Esophagus muscularis mucosa (tissue), 4 donors: ENCODE data around the gene THG1L. TPM values are rescaled to one million over a fixed set of nuclear protein-coding genes. Genes with fewer than 3 reads are reported as not detected.
"Not testable (repeated sequence)": the region's sequence is repeated elsewhere in the genome, so short reads cannot be mapped to it uniquely, and the experiment has no call there.

Experiments
- DNase-seq: peaks from one replicate; pipeline ENCODE4 v3.0.0-alpha.2; 2017; ENCODE audit errors: extremely low spot score
- H3K27ac ChIP-seq, 4 donors: fragments of 200-600 bp; sonication (generic); replicated peaks in 1 of 4; 1 replicate in 3 of 4; 2 replicates in 1 of 4; pipeline ENCODE4 v1.5.1; 2016 to 2019; ENCODE audit warnings: mild to moderate bottlenecking in 1 of 4
- H3K27me3 ChIP-seq, 4 donors: fragments of 200-600 bp; sonication (generic); one replicate each; pipeline versions ENCODE4 v1.5.1 to v1.6.0; 2016 to 2019
- H3K36me3 ChIP-seq, 4 donors: fragments of 200-600 bp; sonication (generic); one replicate each; pipeline ENCODE4 v1.5.1; 2016 to 2019
- H3K4me1 ChIP-seq, 4 donors: fragments of 200-600 bp; sonication (generic); one replicate each; pipeline ENCODE4 v1.5.1; 2016 to 2019
- H3K4me3 ChIP-seq, 4 donors: fragments of 200-600 bp; sonication (generic); 1 replicate in 2 of 4; 2 replicates in 2 of 4; pipeline ENCODE4 v1.5.1; 2016 to 2019; ENCODE audit warnings: mild to moderate bottlenecking in 4 of 4, moderate library complexity in 1 of 4
- H3K9me3 ChIP-seq, 4 donors: fragments of 200-600 bp; sonication (generic); 1 replicate in 3 of 4; 2 replicates in 1 of 4; pipeline ENCODE4 v1.5.1; 2016 to 2019
- EP300 ChIP-seq: sonication (generic); formaldehyde crosslinking; IDR thresholded peaks from one replicate; pipeline ENCODE4 v1.6.1; 2017; ENCODE audit warnings: antibody characterized with exemption
- POLR2A ChIP-seq: fragments of 450-650 bp; IDR thresholded peaks from one replicate; pipeline ENCODE4 v1.6.1; 2017; ENCODE audit warnings: antibody characterized with exemption, moderate library complexity, mild to moderate bottlenecking, low read depth
- POLR2AphosphoS5 ChIP-seq, 2 donors: sonication (generic); formaldehyde crosslinking; IDR thresholded peaks; one replicate each; pipeline ENCODE4 v1.6.1; 2017; ENCODE audit warnings: antibody characterized with exemption in 2 of 2
- WGBS: methylation state at CpG from one replicate; pipeline ENCODE4 v1.1.5; 2018; 5-methylcytosine and 5-hydroxymethylcytosine counted together
- intact Hi-C: fragments of 100-400 bp; cut with DNase I; formaldehyde crosslinking; loops from one replicate; pipeline ENCODE4 v1.15.1; 2023
- total RNA-seq, 4 donors: library from RNA; depleted of rRNA; stranded (reverse); fragments of >200 nt; gene quantifications; one replicate each; pipeline versions ENCODE4 v1.1.0 to v1.2.1, GENCODE V29; 2016
- TF ChIP-seq, protein P1 (sequence below), 3 experiments: fragments of 200-600 bp in 2 of 3; fragments of 450-650 bp in 1 of 3; sonication (generic) in 2 of 3; IDR thresholded peaks; one replicate each; pipeline ENCODE4 v1.5.1; 2017 to 2019; ENCODE audit warnings: antibody characterized with exemption in 3 of 3, mild to moderate bottlenecking in 2 of 3, moderate library complexity in 1 of 3

The THG1L gene
- total RNA-seq, result 10 to 100 TPM; 14.1 to 22.7 (median 20.7) TPM

DNA sequence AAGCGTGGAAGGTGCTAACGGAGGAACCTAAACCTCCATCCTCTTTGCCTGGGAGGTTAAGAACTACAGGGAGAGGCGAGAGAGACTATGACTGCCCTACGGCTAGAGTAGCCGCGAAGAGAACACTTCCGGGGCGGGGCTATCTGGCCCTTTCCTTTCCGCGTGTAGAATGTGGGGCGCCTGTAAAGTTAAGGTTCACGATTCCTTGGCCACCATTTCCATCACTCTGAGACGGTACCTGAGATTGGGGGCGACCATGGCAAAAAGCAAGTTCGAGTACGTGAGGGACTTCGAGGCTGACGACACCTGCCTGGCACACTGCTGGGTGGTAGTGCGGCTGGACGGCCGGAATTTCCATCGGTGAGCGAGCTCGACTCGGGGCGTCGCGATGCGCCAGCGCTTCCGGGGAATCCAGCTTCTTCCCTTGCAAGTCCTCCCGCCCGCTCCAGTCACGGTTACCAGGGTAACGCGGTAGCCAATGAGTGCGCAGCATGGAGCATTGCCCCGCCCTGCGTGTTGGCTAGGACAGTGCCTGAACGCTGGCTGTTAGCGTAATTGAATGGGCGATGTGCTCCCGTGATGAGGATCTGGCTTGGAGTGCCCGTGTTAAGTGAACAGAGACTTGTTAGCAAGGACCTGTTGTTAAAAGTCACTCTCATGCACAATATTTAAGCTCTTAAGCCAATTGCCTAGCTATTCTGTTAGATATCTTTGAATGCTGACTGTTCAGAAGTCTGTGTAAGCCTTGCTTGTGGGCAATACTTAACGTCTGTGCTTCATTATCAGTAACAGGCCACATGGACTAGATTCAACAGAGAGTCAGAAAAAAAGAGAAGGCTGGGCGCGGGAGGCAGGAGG, at the start of gene THG1L:
TSS of gene THG1L (plus strand) at position 149 of the 858 bp plus-strand sequence. CDS start at position 170, 21 bp downstream.
- intact Hi-C loops, result no loop called here
- no peaks in the 10 kb centered on the region for H3K27me3 ChIP-seq
- H3K4me1 ChIP-seq, result peaks cover 8 to 9% (median 9%) of the 10 kb centered on the region in 4 donors
- WGBS, result 4% methylated on average over 18 of the region's 47 CpGs
- no peaks in the 10 kb centered on the region for H3K9me3 ChIP-seq
- H3K4me3 ChIP-seq, result peak within 1 kb of the TSS; percentile 64 to 86 (median 74)
- H3K36me3 ChIP-seq, result peaks cover 17 to 39% (median 29%) of the 10 kb centered on the region in 4 donors
- peak; percentile 100 for DNase-seq
- peak within 1 kb of the TSS; percentile 91 to 94 (median 93) for H3K27ac ChIP-seq
- TF ChIP-seq POLR2AphosphoS5 (IDR thresholded peaks at IDR 0.05), result peak; percentile 78 to 93
- TF ChIP-seq POLR2A, result no peak
- TF ChIP-seq, protein P1, sequence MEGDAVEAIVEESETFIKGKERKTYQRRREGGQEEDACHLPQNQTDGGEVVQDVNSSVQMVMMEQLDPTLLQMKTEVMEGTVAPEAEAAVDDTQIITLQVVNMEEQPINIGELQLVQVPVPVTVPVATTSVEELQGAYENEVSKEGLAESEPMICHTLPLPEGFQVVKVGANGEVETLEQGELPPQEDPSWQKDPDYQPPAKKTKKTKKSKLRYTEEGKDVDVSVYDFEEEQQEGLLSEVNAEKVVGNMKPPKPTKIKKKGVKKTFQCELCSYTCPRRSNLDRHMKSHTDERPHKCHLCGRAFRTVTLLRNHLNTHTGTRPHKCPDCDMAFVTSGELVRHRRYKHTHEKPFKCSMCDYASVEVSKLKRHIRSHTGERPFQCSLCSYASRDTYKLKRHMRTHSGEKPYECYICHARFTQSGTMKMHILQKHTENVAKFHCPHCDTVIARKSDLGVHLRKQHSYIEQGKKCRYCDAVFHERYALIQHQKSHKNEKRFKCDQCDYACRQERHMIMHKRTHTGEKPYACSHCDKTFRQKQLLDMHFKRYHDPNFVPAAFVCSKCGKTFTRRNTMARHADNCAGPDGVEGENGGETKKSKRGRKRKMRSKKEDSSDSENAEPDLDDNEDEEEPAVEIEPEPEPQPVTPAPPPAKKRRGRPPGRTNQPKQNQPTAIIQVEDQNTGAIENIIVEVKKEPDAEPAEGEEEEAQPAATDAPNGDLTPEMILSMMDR (IDR thresholded peaks at IDR 0.05), result peak in 1 of 3 experiments; percentile 21

DNA sequence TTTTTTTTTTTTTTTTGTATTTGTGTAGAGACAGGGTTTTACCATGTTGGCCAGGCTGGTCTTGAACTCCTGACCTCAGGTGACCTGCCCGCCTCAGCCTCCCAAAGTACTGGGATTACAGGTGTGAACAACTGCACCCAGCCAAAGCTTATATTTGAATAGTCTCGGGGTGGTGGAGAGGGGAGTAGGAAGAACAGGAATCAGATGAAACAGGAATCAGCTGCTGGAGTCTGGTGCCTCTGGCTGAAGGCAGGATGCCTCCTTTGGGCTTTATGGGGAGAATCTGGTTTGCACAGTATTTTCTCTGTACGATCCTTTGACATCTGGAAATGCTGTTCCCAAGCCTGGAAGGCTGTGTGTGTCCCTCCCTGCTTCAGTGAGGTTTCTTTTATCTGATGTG, 49.0 kb upstream of the THG1L start:
- Histone ChIP-seq H3K9me3 (no peaks in the 10 kb centered on the region), H3K36me3 (no peaks in the 10 kb centered on the region), H3K27ac (no peak overlapping the region), H3K4me3 (no peak overlapping the region), H3K4me1 (peaks cover 0 to 4% (median 0%) of the 10 kb centered on the region in 4 donors), H3K27me3 (no peaks in the 10 kb centered on the region)
- 70% methylated on average over 3 of the region's 3 CpGs for WGBS
- TF ChIP-seq POLR2A (no peak), EP300 (no peak), POLR2AphosphoS5 (IDR thresholded peaks at IDR 0.05) (no peak)
- TF ChIP-seq, protein P1 (IDR thresholded peaks at IDR 0.05), result no peak
- peak; percentile 60 for DNase-seq
- intact Hi-C loops, result no loop called here

DNA sequence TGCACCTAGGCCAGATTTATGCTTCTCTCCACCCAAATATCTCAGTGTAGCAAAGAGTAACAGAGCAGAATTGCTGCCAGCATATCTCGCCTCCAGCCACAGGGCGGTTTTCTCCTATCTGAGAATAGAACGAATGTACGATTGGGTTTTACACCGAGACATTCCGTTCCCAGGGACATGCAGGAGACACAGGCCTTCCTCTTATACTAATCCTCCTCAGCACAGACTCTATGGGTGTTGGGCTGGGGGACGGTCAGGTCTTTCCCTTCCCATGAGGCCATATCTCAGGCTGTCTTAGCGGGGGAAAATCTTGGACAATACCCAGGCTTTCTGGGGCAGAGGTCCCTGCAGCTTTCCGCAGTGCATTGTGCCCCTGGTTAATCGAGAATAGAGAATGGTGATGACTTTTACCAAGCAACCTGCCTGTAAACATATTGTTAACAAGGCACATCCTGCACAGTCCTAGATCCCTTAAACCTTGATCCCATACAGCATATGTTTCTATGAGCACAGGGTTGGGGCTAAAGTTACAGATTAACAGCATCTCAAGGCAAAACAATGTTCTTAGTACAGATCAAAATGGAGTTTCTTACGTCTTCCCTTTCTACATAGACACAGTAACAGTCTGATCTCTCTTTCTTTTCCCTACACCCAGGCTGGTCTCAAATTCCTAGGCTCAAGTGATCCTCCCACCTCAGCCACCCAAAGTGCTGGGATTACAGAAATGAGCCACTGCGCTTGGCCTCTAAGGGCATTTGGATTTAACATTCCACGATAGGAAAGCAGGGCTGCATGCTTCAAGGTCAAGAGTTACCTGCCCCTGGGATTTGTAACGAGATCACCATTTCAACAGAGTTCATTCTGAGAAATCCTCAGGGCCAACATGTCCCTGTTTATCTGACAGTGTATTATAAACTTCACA, 44.7 kb upstream of the THG1L start:
- H3K36me3 ChIP-seq, H3K4me1 ChIP-seq, intact Hi-C loops, H3K27me3 ChIP-seq, H3K27ac ChIP-seq, H3K4me3 ChIP-seq, H3K9me3 ChIP-seq: not testable (repeated sequence)
- WGBS, result 85% methylated on average over 14 of the region's 14 CpGs
- DNase-seq, result peak; percentile 75

DNA sequence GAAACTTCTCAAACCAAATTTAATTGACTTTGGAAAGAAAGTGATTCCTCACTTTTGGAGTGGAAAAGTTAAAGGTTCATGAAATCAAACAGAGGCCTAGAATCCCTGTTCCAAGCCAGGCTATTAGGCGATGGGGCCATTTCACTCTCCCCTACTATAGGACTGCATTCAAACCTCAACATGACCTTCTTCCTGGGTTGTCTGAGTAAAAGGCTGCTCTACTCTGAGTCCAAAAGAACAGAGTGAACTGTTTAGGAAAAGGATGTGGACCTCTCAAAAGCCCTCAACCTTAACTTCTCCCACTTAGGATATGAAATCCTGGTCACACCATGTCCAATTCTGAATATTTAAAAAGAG, 44.0 kb upstream of the THG1L start:
- DNase-seq, result peak; percentile 29
- intact Hi-C loops, result no loop called here
- Histone ChIP-seq H3K9me3 (no peaks in the 10 kb centered on the region), H3K27ac (no peak overlapping the region), H3K4me3 (no peak overlapping the region), H3K4me1 (peaks cover 0 to 7% (median 2%) of the 10 kb centered on the region in 4 donors), H3K27me3 (peaks cover 0 to 8% (median 0%) of the 10 kb centered on the region in 4 donors), H3K36me3 (no peaks in the 10 kb centered on the region)
- TF ChIP-seq EP300 (no peak), POLR2A (no peak), POLR2AphosphoS5 (IDR thresholded peaks at IDR 0.05) (no peak)
- TF ChIP-seq, protein P1 (IDR thresholded peaks at IDR 0.05), result no peak
- WGBS, result 100% methylated on average over 1 of the region's 1 CpG
